B cell (primary cell): ENCODE results near the gene CARMIL1. TPM values are rescaled to one million over a fixed set of nuclear protein-coding genes. Genes with fewer than 3 reads are reported as not detected.

ENCODE experiments used
- ATAC-seq: fragments of 200-7000 bp; cut with Tn5 transposase; one replicate; pipeline ENCODE4 v1.10.0; 2021; ENCODE audit warnings: low read depth, mild to moderate bottlenecking, moderate number of reproducible peaks, moderate library complexity
- CTCF ChIA-PET: fragments of 350-600 bp; sonication (Branson Sonifier 250); formaldehyde crosslinking; loops from one replicate; lab custom pipeline; 2021; ENCODE audit warnings: antibody characterized with exemption, inconsistent platforms; lab: Charles Lee
- POLR2A ChIA-PET: fragments of 350-600 bp; sonication (Branson Sonifier 250); formaldehyde crosslinking; loops from one replicate; lab custom pipeline; 2021; ENCODE audit warnings: antibody characterized with exemption; lab: Charles Lee
- DNase-seq: peaks from one replicate; pipeline ENCODE4 v3.0.0; 2013
- H2AFZ ChIP-seq: 2 replicates; pipeline ENCODE4 v1.6.1; 2012; ENCODE audit warnings: mild to moderate bottlenecking, low read depth, low read length; ENCODE audit not compliant: insufficient read depth, poor library complexity, severe bottlenecking
- H3K27ac ChIP-seq, 2 donors: 1 replicate in 1 of 2; 2 replicates in 1 of 2; pipeline ENCODE4 v1.5.1; 2012 to 2013; ENCODE audit warnings: low read length in 2 of 2, mild to moderate bottlenecking in 2 of 2, moderate library complexity in 1 of 2
- H3K27me3 ChIP-seq, 4 experiments: fragments of 200-600 bp in 1 of 4; sonication (generic) in 1 of 4; replicated peaks in 1 of 4; 1 replicate in 2 of 4; 2 replicates in 2 of 4; pipeline versions ENCODE4 v1.6.1 to v1.7.0; 2013 to 2016; ENCODE audit warnings: low read length in 3 of 4, mild to moderate bottlenecking in 2 of 4, mixed read lengths in 1 of 4, moderate library complexity in 1 of 4; ENCODE audit not compliant: insufficient read depth in 4 of 4, control insufficient read depth in 3 of 4; ENCODE audit errors: control extremely low read depth in 1 of 4
- H3K36me3 ChIP-seq, 2 experiments: replicated peaks in 1 of 2; 1 replicate in 1 of 2; 2 replicates in 1 of 2; pipeline versions ENCODE4 v1.6.1 to v1.7.1; 2013; ENCODE audit warnings: low read length in 1 of 2; ENCODE audit not compliant: insufficient read depth in 2 of 2, control insufficient read depth in 1 of 2; ENCODE audit errors: control extremely low read depth in 1 of 2, extremely low read depth in 1 of 2
- H3K4me1 ChIP-seq, 2 donors: fragments of 200-600 bp in 1 of 2; sonication (generic) in 1 of 2; 1 replicate in 1 of 2; 2 replicates in 1 of 2; pipeline versions ENCODE4 v1.5.1 to v1.6.1; 2013 to 2017; ENCODE audit warnings: low read length in 2 of 2; ENCODE audit not compliant: control insufficient read depth in 2 of 2, insufficient read depth in 2 of 2
- H3K4me2 ChIP-seq: replicated peaks from 2 replicates; pipeline ENCODE3; 2012; ENCODE audit warnings: mild to moderate bottlenecking, low read depth, low read length; ENCODE audit not compliant: poor library complexity, severe bottlenecking
- H3K4me3 ChIP-seq, 5 experiments: fragments of 200-600 bp in 1 of 5; sonication (generic) in 1 of 5; 1 replicate in 3 of 5; 2 replicates in 2 of 5; pipeline versions ENCODE4 v1.5.1 to v1.7.0; 2011 to 2016; ENCODE audit warnings: low read length in 4 of 5, mild to moderate bottlenecking in 4 of 5, low read depth in 2 of 5, control low read depth in 1 of 5, moderate library complexity in 1 of 5; ENCODE audit not compliant: insufficient read depth in 1 of 5; ENCODE audit errors: control extremely low read depth in 1 of 5, extremely low read depth in 1 of 5
- H3K79me2 ChIP-seq: fragments of 200-600 bp; sonication (generic); one replicate; pipeline ENCODE4 v1.6.0; 2016; ENCODE audit warnings: low read length; ENCODE audit not compliant: control insufficient read depth, insufficient read depth
- H3K9ac ChIP-seq: fragments of 200-600 bp; sonication (generic); 2 replicates; pipeline ENCODE4 v1.6.1; 2017; ENCODE audit warnings: mild to moderate bottlenecking, low read length, moderate library complexity
- H3K9me3 ChIP-seq, 3 donors: one replicate each; pipeline versions ENCODE4 v1.6.1 to v1.7.1; 2013; ENCODE audit warnings: low read length in 2 of 3; ENCODE audit not compliant: control insufficient read depth in 2 of 3, insufficient read depth in 1 of 3; ENCODE audit errors: control extremely low read depth in 1 of 3
- H4K20me1 ChIP-seq: 2 replicates; pipeline ENCODE4 v1.6.0; 2012; ENCODE audit warnings: mild to moderate bottlenecking, low read length; ENCODE audit not compliant: insufficient read depth, control insufficient read depth, poor library complexity, severe bottlenecking
- H3K27ac Mint-ChIP-seq: one replicate; pipeline ENCODE4 v1.8.0; 2021; ENCODE audit warnings: mixed read lengths
- H3K27me3 Mint-ChIP-seq: one replicate; pipeline ENCODE4 v1.8.0; 2021; ENCODE audit warnings: mixed read lengths
- H3K4me1 Mint-ChIP-seq: one replicate; pipeline ENCODE4 v1.8.0; 2021; ENCODE audit warnings: mixed read lengths
- H3K4me3 Mint-ChIP-seq: one replicate; pipeline ENCODE4 v1.8.0; 2021; ENCODE audit warnings: mixed read lengths
- H3K9me3 Mint-ChIP-seq: one replicate; pipeline ENCODE4 v1.8.0; 2022; ENCODE audit warnings: mixed read lengths; ENCODE audit not compliant: insufficient read depth
- CTCF ChIP-seq: fragments of 200-600 bp; IDR thresholded peaks from one replicate; pipeline ENCODE4 v1.8.0; 2022; ENCODE audit warnings: antibody characterized with exemption, mild to moderate bottlenecking
- EZH2 ChIP-seq: IDR thresholded peaks from 2 replicates; pipeline ENCODE4 v1.6.1; 2012; ENCODE audit warnings: borderline replicate concordance, low read depth, mild to moderate bottlenecking, moderate library complexity, low read length; ENCODE audit not compliant: insufficient read depth, poor library complexity, severe bottlenecking
- WGBS: methylation state at CpG from one replicate; pipeline ENCODE4 v1.1.5; 2013; ENCODE audit warnings: missing lambda C conversion rate; ENCODE audit not compliant: insufficient coverage; 5-methylcytosine and 5-hydroxymethylcytosine counted together
- intact Hi-C: fragments of 100-400 bp; cut with micrococcal nuclease; formaldehyde crosslinking; loops from one replicate; pipeline ENCODE4 v1.10.0; 2022
- polyA plus RNA-seq: library from polyadenylated mRNA; depleted of rRNA; stranded (reverse); fragments of >200 nt; gene quantifications from 2 replicates; pipeline ENCODE4 v1.2.3, GENCODE V29; 2012
- total RNA-seq, 2 donors: library from RNA; stranded (reverse); fragments of 120-200 nt in 1 of 2; gene quantifications; 1 replicate in 1 of 2; 2 replicates in 1 of 2; pipeline versions ENCODE4 v1.2.3 to v1.2.4, GENCODE V29; 2013 to 2022

CARMIL1 gene
- total and polyA plus RNA-seq, 2 donors (not counting 1 experiment from before 2014, with no cell fraction given) = 7.5 to 11.0 TPM

GRCh38 chr6:25524542-25524941 is 245.4 kb downstream of the CARMIL1 start:
- no peak overlapping the region for H3K4me3 ChIP-seq
- H3K9ac ChIP-seq = no peak overlapping the region
- H2AFZ ChIP-seq = no peak overlapping the region
- Mint-ChIP-seq H3K4me3 (no peak overlapping the region), H3K27ac (no peak overlapping the region), H3K4me1 (no peaks in the 10 kb centered on the region), H3K27me3 (no peaks in the 10 kb centered on the region), H3K9me3 (no peaks in the 10 kb centered on the region)
- H3K9me3 ChIP-seq = no peaks in the 10 kb centered on the region
- ATAC-seq (no peak), DNase-seq (no peak)
- no peaks in the 10 kb centered on the region for H3K4me1 ChIP-seq
- no peaks in the 10 kb centered on the region for H3K27me3 ChIP-seq
- intact Hi-C loops = no loop called here
- no CpG with 5 or more reads among the region's 1 CpG for WGBS
- ChIA-PET POLR2A (no interaction called here), CTCF (no interaction called here)
- no peaks in the 10 kb centered on the region for H3K36me3 ChIP-seq
- H3K79me2 ChIP-seq = no peaks in the 10 kb centered on the region
- TF ChIP-seq EZH2 (no peak), CTCF (no peak)
- H3K27ac ChIP-seq = no peak overlapping the region
- no peaks in the 10 kb centered on the region for H4K20me1 ChIP-seq
- no peak overlapping the region for H3K4me2 ChIP-seq

- Histone ChIP-seq H3K9ac (no peak overlapping the region), H3K27ac (no peak overlapping the region), H3K36me3 (no peaks in the 10 kb centered on the region), H4K20me1 (no peaks in the 10 kb centered on the region), H2AFZ (no peak overlapping the region), H3K79me2 (no peaks in the 10 kb centered on the region), H3K9me3 (no peaks in the 10 kb centered on the region), H3K4me2 (no peak overlapping the region), H3K27me3 (no peaks in the 10 kb centered on the region), H3K4me3 (no peak overlapping the region), H3K4me1 (no peaks in the 10 kb centered on the region)
- intact Hi-C loops = no loop called here
- CTCF ChIA-PET = no interaction called here
- POLR2A ChIA-PET = no interaction called here
- no peaks in the 10 kb centered on the region for H3K9me3 Mint-ChIP-seq
- no CpG with 5 or more reads among the region's 3 CpGs for WGBS
- H3K27me3 Mint-ChIP-seq = no peaks in the 10 kb centered on the region
- DNase-seq (no peak), ATAC-seq (no peak)
- no peak overlapping the region for H3K27ac Mint-ChIP-seq
- H3K4me3 Mint-ChIP-seq = no peak overlapping the region
- TF ChIP-seq CTCF = no peak
- TF ChIP-seq EZH2 = no peak
- H3K4me1 Mint-ChIP-seq = no peaks in the 10 kb centered on the region
Measured at GRCh38 chr6:25525078-25525477, 245.9 kb downstream of the CARMIL1 start.
